Neuron (in vitro differentiated cells): Measurements from ENCODE around the gene TNNI3K.
A peak's percentile ranks its signal among the peaks of the same experiment; 100 is the strongest.

Source experiments
- H2AFZ ChIP-seq: one replicate; pipeline ENCODE4 v1.6.1; 2013; ENCODE audit warnings: low read depth, mild to moderate bottlenecking, inconsistent platforms, low read length, moderate library complexity
- H3K27me3 ChIP-seq: one replicate; pipeline ENCODE4 v1.6.1; 2013; ENCODE audit warnings: low read length; ENCODE audit not compliant: insufficient read depth
- H3K36me3 ChIP-seq: one replicate; pipeline ENCODE4 v1.6.1; 2013; ENCODE audit warnings: low read length; ENCODE audit not compliant: insufficient read depth
- H3K4me1 ChIP-seq: one replicate; pipeline ENCODE4 v1.6.1; 2013; ENCODE audit warnings: low read length; ENCODE audit not compliant: insufficient read depth
- H3K4me3 ChIP-seq: 2 replicates; pipeline ENCODE4 v1.5.1; 2013; ENCODE audit warnings: mild to moderate bottlenecking, low read length, moderate library complexity
- H3K9me3 ChIP-seq: one replicate; pipeline ENCODE4 v1.6.1; 2013; ENCODE audit warnings: low read length

The TNNI3K gene, protein sequence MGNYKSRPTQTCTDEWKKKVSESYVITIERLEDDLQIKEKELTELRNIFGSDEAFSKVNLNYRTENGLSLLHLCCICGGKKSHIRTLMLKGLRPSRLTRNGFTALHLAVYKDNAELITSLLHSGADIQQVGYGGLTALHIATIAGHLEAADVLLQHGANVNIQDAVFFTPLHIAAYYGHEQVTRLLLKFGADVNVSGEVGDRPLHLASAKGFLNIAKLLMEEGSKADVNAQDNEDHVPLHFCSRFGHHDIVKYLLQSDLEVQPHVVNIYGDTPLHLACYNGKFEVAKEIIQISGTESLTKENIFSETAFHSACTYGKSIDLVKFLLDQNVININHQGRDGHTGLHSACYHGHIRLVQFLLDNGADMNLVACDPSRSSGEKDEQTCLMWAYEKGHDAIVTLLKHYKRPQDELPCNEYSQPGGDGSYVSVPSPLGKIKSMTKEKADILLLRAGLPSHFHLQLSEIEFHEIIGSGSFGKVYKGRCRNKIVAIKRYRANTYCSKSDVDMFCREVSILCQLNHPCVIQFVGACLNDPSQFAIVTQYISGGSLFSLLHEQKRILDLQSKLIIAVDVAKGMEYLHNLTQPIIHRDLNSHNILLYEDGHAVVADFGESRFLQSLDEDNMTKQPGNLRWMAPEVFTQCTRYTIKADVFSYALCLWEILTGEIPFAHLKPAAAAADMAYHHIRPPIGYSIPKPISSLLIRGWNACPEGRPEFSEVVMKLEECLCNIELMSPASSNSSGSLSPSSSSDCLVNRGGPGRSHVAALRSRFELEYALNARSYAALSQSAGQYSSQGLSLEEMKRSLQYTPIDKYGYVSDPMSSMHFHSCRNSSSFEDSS

DNA sequence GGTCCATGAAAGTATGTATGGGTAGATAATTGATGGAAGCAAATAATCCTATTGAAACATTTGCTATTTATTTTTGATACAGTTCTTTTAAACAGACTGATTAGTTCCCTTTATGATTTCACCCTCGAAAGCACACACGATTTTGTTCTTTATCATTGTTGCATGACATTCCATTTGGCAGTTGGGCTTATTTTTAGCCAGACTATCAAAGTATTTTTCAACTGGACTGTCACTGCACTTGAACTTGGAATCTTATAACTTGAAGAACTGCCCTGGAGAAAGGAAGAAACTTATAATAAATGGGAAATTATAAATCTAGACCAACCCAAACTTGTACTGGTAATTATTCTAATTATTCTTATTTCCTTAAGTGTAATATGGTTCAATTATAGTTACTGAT, at the start of gene TNNI3K:
Gene TNNI3K, plus strand, starts transcription at position 235 of the 400 bp plus-strand sequence. Its CDS starts 65 bp downstream, at position 300.
- Histone ChIP-seq H3K9me3 (no peaks in the 10 kb centered on the region), H3K4me1 (no peaks in the 10 kb centered on the region), H3K36me3 (no peaks in the 10 kb centered on the region), H2AFZ (no peak within 1 kb of the TSS), H3K4me3 (no peak within 1 kb of the TSS), H3K27me3 (no peaks in the 10 kb centered on the region)

- Histone ChIP-seq H3K9me3 (no peaks in the 10 kb centered on the region), H3K4me3 (no peak overlapping the region), H3K27me3 (no peaks in the 10 kb centered on the region), H2AFZ (no peak overlapping the region), H3K36me3 (no peaks in the 10 kb centered on the region), H3K4me1 (no peaks in the 10 kb centered on the region)
These were observed 41.3 kb upstream of the TNNI3K start for GRCh38 chr1:74193908-74194307.

DNA sequence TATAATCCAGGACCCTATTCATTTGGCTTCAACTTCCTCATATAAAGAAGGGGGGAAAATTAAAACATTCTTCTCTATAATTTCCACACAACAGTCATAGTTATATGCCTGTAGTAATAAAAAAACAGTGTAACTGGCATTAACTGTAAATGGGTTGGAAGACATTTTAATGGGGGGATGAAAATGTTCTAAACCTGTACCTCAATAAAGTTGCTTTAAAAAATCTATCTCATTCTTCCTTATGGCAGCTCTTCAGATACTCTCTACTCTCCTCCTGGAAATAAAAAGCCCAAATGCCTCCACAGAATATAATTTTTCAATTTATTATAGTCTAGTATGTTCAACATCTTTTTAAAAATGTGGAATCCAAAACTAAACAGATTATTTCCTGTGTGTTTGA, 39.8 kb upstream of the TNNI3K start:
- no peak overlapping the region for H3K4me3 ChIP-seq
- no peaks in the 10 kb centered on the region for H3K4me1 ChIP-seq
- H3K9me3 ChIP-seq = no peaks in the 10 kb centered on the region
- no peaks in the 10 kb centered on the region for H3K27me3 ChIP-seq
- H3K36me3 ChIP-seq = no peaks in the 10 kb centered on the region
- H2AFZ ChIP-seq = no peak overlapping the region

- Histone ChIP-seq H3K36me3 (no peaks in the 10 kb centered on the region), H3K4me1 (no peaks in the 10 kb centered on the region), H3K4me3 (no peak overlapping the region), H3K9me3 (no peaks in the 10 kb centered on the region), H3K27me3 (no peaks in the 10 kb centered on the region), H2AFZ (peak overlapping the region; percentile 23)
These were observed 37.9 kb upstream of the TNNI3K start for GRCh38 chr1:74197255-74197654.

DNA sequence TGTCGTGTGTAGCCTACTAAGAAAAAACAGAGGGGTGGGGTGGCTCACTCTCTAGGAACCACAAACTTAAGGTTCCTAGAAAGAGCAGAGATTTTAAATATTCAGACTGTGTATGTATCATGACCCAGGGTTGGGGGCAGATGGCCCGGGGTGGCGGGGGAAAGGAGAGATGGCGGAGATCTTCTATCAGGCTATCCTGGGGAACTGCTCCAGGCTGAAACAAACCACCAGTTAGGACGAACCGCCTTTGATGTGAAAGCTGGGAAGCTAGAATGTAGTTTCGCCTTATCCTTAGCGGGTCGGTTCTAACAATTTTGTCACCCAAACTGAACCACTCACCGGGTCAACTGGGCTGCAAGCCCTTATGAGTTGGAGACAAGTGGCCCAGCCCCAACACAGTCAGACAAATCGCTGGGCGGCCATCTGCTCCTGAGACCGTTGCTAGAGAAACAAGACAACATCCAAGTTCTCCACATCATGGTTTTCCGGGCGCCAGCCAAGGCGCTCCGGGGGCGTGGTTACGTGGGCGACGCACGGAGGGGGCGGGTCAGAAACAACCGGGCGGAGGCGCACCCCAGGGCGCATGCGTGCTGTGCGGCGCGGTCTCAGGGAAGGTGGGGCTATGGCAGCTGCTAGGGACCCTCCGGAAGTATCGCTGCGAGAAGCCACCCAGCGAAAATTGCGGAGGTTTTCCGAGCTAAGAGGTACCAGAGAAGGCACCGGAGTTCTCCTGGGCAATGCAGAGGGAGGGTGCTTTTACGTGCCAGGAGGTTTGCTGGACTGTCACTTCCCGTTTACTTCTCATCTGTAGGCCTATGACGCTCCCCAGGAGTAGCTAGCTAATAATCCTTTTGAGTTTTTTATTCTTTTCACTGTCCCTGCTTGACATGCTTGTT, 37.3 kb upstream of the TNNI3K start, which contains the start of the genes FPGT and LRRIQ3:
Gene FPGT, plus strand, starts transcription at position 586 of the 896 bp plus-strand sequence. Its CDS starts 37 bp downstream, at position 623.
Gene LRRIQ3, minus strand, starts transcription at position 520 of the 896 bp plus-strand sequence. CDS start 14,492 bp downstream, outside the sequence.
- Histone ChIP-seq H3K9me3 (no peaks in the 10 kb centered on the region), H2AFZ (peak within 1 kb of the TSS; percentile 23), H3K27me3 (no peaks in the 10 kb centered on the region), H3K4me3 (peak within 1 kb of the TSS; percentile 54), H3K4me1 (no peaks in the 10 kb centered on the region), H3K36me3 (no peaks in the 10 kb centered on the region)

GRCh38 chr1:74199504-74199903, 35.7 kb upstream of the TNNI3K start:
- H2AFZ ChIP-seq = no peak overlapping the region
- H3K36me3 ChIP-seq = no peaks in the 10 kb centered on the region
- no peaks in the 10 kb centered on the region for H3K9me3 ChIP-seq
- no peak overlapping the region for H3K4me3 ChIP-seq
- H3K4me1 ChIP-seq = no peaks in the 10 kb centered on the region
- no peaks in the 10 kb centered on the region for H3K27me3 ChIP-seq

DNA sequence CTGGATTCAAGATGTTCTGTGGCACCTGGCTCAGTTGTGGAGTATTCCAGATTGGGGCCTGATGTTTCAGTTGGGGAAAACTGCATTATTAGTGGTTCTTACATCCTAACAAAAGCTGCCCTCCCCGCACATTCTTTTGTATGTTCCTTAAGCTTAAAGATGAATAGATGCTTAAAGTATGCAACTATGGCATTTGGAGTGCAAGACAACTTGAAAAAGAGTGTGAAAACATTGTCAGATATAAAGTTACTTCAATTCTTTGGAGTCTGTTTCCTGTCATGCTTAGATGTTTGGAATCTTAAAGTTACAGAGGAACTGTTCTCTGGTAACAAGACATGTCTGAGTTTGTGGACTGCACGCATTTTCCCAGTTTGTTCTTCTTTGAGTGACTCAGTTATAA, 29.9 kb upstream of the TNNI3K start:
- Histone ChIP-seq H3K4me3 (no peak overlapping the region), H3K4me1 (peaks cover 10% of the 10 kb centered on the region)

GRCh38 chr1:74215229-74215628, 20.0 kb upstream of the TNNI3K start:
- Histone ChIP-seq H3K4me3 (no peak overlapping the region), H3K4me1 (peaks cover 2% of the 10 kb centered on the region), H2AFZ (no peak overlapping the region), H3K36me3 (no peaks in the 10 kb centered on the region), H3K9me3 (no peaks in the 10 kb centered on the region), H3K27me3 (no peaks in the 10 kb centered on the region)

More for the DNA sequence above, 29.9 kb upstream of the TNNI3K start:
- Histone ChIP-seq H3K36me3 (no peaks in the 10 kb centered on the region), H3K9me3 (no peaks in the 10 kb centered on the region), H3K27me3 (no peaks in the 10 kb centered on the region), H2AFZ (peak overlapping the region; percentile 26)

DNA sequence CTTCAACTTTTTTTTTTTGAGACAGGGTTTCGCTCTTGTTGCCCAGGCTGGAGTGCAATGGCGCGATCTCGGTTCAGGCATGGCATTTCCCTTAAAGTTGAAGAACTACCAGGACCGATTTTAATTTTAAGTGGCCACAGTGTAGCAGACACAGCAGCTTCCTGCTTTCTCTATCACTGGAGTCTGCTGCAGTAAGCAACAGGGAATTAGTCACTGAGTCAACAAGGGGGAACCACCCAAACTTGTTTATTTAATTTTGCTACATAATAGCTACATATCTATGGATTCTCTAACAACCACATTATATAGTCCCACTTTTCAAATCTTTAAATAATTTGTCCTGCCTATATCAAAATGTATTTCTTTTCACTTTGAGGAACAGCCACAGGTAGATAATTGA, 12.5 kb upstream of the TNNI3K start:
- Histone ChIP-seq H2AFZ (no peak overlapping the region), H3K36me3 (no peaks in the 10 kb centered on the region), H3K27me3 (no peaks in the 10 kb centered on the region), H3K4me1 (no peaks in the 10 kb centered on the region), H3K4me3 (no peak overlapping the region), H3K9me3 (no peaks in the 10 kb centered on the region)

GRCh38 chr1:74223453-74223852, 11.7 kb upstream of the TNNI3K start:
- Histone ChIP-seq H3K27me3 (no peaks in the 10 kb centered on the region), H3K4me3 (no peak overlapping the region), H3K36me3 (no peaks in the 10 kb centered on the region), H3K9me3 (no peaks in the 10 kb centered on the region), H2AFZ (no peak overlapping the region), H3K4me1 (no peaks in the 10 kb centered on the region)

DNA sequence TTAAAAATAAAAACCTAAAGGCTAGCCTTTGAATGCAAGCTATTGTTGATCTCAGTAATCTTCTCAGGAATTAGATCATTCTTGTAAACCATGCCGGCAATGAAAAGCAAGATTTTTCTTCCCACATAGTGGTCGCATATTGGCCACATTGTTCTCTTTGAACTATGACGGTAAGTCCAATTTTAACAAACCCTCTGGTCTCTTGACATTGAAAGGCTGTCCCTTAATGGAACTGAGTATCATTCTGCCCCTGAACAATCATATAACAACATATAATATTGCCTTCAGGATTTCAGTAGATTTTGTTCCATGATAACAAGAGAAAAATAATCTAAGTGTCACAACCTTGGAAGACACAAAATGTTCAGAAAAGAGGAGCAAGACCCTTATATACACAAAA, 1.3 kb downstream of the TNNI3K start:
- Histone ChIP-seq H3K4me1 (no peaks in the 10 kb centered on the region), H3K27me3 (no peaks in the 10 kb centered on the region), H2AFZ (no peak overlapping the region), H3K4me3 (no peak overlapping the region), H3K36me3 (no peaks in the 10 kb centered on the region), H3K9me3 (no peaks in the 10 kb centered on the region)

DNA sequence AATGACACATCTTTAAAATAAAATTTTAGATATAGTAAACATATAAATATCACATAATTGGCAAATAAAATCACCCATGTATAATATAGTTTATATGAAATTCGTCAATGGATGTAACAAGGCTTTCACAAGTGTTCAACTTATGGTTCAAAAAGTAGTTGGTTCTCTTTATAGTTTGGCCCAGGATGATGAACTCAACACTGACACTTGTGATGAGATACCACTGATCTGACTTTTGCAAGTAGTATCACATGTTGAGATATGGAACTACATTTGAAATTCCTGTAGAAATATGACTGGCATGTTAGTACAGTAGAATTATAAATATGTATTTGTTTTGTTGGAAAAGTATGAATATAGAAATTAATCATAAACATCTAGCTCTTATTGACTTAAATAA, 1.8 kb downstream of the TNNI3K start:
- Histone ChIP-seq H3K4me1 (no peaks in the 10 kb centered on the region), H3K27me3 (no peaks in the 10 kb centered on the region), H3K4me3 (no peak overlapping the region), H3K9me3 (no peaks in the 10 kb centered on the region), H3K36me3 (no peaks in the 10 kb centered on the region), H2AFZ (no peak overlapping the region)
